ENCODE results near the gene MATN3.

- no peak for TF ChIP-seq CTCF (optimal IDR thresholded peaks at IDR 0.05 in 1 of 3, IDR thresholded peaks at IDR 0.05 in 1 of 3, conservative IDR thresholded peaks at IDR 0.05 in 1 of 3; ENCODE audit: extremely low read depth in 1 of 3, insufficient read depth in 2 of 3, low read length in 3 of 3)
- no peak for TF ChIP-seq EZH2 (IDR thresholded peaks at IDR 0.05; ENCODE audit: low read length)
Measured at GRCh38 chr2:20051532-20052228, 39.2 kb upstream of the MATN3 start, which contains the start of gene LAPTM4A.

Measured in keratinocyte (primary cell).